HG02973 (cell line): ENCODE data around the gene EPHX1.
A peak's percentile ranks its signal among the peaks of the same experiment; 100 is the strongest.

ENCODE experiments used
- ATAC-seq: cut with Tn5 transposase; IDR thresholded peaks from one replicate; pipeline ENCODE4 v1.9.1; 2021; ENCODE audit warnings: moderate library complexity; ENCODE audit not compliant: unreplicated experiment

EPHX1 gene

DNA sequence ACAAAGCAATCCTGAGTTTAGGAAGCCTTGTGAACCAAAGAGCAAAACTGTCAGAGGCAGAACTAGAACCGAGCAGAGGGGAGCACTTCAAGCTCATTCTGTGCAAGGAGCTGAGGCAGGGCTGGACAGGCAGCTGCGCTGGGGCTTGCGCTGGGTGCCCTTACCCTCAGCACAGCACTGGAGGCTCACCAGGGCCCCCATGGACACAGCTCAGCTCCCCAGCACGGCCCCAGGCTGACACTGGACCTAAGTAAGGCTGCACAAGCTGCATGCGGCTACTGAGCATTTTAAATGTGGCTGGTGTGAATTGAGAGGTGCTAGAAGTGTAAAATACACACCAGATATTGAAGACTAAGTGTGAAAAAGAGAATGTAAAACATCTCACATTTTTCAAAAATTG is 50.2 kb downstream of the EPHX1 start:
- no peak for ATAC-seq

DNA sequence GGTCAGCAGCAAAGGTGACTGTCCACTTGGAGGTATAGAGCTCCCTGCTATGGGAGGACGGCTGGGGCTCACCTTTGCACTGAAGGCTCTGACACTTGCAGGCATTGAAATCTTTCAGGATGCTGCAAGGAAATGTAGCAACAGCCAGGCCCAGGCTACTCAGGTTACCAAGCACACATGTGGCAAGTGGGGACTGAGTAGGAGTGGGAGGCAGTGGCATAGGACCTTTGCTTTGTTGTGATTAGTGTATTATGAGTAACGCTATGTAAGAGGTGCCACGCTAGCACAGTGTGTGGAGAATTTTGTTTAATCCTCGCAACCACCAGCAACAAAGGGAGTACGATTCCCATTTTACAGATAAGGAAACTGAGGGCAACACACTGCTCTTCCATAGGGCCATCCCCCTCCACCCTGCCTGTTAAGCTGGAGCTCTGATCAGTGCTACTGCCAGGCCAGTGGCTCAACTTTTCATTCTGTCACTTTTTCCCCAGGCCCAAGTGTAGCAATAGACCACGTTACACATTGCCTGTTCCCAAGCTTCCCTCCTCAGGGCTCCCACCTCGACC is 51.0 kb downstream of the EPHX1 start:
- no peak for ATAC-seq

DNA sequence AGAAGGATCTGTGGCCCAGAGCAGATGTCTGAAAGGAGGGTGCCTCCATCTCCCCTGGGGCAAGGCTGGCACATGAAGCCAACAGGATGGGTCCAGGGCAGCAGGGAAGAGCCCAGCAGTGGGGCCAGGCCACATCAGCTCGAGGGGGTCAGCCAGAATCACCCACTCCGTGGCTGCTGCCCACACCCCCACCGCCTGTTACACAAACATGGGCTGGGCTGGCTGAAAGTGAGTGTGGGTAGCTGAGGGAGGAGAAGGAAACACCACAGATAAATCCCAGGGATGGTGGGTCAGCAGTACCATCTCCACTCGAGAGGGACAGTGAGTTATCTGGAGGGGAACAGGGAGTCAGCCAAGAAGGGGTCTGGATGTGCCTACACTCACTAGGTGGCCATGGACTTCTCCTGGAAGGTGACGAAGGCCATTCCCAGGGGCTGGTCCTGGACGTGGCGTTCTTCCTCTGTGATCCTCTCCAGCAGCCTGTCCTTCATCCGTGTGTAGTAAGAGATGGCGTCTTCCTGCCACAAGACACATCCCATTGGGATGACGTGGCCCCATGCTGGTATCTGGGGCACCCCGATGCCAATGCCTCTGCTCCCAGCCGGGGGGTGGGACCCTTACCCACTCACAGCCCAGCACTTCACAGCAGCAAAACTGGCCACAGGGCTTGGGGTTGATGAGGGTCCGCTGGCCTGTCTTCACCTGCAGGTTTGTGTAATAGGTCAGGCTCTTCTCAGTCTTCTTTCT is 52.1 kb downstream of the EPHX1 start:
- no peak for ATAC-seq

DNA sequence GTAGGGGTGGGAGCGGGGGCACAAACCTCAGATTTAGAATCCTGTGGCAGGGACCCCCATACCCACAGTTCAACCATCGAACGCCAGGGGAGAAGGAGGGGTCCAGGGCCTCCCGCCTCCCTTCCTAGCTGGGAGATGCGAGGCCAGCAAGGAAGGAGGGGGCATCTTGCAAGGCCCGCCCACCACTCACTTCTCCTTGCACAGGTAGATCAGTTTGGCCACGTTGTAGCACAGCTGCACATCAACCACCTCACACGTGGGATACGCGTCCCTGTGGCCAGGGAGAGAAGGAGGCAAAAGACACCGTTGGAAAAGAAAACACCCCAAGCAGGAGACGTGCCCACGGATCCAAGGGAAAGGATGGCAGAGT is 52.6 kb downstream of the EPHX1 start:
- no peak for ATAC-seq

DNA sequence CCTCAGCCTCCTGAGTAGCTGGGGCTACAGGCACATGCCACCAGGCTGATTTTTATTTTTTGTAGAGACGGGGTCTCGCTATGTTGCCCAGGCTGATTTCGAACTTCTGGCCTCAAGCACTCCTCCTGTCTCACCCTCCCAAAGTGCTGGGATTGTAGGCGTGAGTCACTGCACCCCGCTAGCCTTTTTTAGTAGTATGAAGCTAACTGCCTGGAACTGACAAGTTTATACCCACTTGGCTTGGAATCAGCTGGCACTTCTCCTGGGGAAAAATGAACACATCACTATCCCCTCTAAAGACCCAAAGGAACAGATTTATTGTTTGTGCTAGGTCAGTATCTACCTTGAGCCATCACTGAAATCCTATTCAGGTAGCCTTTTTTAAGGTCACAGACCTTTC is 53.2 kb downstream of the EPHX1 start:
- no peak for ATAC-seq

DNA sequence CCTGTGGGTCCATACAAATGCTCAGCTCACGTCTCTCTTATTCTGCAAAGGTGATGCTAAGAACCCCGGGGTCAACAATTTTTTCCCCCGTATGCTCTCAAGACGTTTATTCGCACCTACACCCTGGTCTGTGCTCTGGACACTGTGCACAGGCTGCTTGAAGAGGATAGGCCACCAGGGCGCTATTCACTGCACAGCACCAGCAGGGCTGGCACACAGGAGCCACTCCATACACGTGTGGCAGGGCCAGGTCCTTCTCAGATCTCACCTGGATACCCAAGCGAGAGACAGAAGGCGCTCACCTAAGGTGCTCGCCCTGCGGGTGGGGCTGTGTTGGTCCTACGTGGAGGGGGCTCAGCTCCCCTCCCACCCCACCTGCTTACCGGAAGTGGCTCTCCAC is 55.6 kb downstream of the EPHX1 start:
- ATAC-seq = peak; percentile 8

DNA sequence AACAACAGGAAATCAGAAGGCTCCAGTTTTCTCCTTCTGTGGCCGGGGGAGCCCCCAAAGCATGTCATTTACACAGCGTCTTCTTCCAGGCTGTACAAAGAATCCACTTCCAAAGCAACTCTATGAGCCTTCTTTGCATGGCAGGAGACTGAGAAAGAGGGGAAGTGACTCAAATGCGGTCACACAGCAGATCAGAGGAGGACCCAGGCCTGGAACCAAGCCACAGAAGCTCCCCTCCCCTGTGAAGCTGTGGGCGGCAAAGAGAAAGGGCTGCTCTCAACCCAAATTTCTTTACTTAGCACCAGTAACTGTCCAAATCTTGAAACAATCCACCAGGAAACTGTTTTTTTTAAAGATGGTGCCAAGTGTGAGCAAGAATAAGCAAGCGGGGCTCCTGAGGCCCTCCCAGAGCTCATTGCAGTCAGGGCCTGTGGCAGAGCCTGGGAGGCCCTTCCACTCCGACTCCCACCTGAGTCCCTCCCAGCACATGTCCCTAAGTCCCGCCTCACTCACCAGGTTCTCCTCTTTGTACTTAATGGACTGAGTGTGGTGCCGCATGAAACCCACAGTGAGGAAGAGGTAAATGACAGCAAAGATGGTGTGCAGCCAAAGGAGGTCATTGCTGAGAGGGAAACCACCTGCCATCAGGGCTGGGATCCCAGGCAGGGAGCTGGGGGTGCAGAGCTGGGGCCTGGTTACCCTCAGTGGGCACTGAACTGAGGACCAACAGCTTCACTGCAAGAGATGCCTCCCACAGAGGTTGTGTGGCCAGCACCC is 56.3 kb downstream of the EPHX1 start:
- ATAC-seq = peak; percentile 71

DNA sequence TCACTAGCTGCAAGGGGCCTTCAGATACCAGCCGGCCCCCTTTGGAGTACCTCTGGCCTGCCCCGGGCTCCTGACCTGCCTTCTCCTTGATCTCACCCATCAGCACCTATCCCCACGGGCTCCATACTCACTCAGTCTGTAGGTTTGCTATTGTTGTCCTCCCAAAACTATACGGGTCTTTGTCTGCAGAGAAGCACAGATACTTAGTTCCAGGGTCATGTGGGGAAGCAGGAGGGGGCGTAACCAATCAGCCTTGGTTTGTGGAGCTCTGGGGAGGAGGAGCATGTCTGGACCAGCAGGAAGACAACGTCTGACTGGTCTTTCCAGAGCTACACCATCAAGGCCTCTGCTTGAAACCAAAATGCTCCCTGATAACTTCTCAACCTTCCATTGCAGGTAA is 57.1 kb downstream of the EPHX1 start:
- ATAC-seq = no peak

DNA sequence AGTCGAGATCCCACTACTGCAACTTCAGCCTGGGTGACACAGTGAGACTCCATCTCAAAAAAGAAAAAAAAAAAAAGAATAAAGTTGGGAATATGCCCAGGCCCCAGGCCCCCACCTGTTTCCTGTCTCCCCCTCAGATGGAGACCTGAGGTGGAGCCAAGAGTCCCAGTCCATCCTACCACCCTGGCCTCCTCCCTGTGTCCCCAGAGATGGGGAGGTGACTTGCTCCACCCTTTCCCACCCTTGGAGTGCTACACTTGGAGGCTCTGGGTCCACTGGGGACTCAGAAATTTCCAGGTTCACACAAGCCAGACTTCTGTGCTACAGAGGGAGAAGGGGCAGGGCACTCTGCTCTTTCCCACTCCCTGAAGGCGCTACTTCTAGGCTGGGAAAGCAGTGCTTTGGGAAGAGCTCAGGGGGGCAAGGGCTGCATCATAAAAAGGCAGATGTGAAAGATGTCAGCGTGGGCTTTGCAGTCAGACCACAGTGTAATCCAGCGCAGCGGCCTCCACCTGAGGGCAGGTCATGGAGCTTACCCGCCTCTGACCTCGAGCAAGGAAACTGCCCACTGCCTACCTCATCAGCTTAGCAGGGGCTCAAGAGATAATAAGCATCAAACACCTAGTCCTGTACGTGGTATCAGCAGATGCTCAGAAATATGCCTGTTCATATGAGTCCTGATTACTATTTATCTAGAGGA is 58.9 kb downstream of the EPHX1 start:
- ATAC-seq = no peak

DNA sequence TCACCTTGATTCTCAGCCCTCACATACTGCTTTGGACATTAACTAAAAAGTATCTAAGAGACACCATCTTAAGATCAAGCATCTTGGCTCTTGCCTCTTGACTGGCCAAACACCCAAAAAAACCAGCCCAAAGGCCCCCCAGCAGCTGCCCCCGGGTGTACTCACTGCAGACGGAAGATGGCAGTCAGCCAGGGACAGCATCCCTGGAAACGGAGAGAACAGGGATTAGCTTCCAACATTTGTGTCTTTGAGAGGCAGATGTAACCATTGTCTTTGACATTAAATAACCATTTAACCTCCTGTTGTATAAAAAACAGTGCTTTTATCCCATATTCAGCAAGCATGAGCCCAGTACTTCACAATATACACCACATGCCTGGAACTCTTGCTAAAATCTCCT is 61.0 kb downstream of the EPHX1 start:
- ATAC-seq = no peak

DNA sequence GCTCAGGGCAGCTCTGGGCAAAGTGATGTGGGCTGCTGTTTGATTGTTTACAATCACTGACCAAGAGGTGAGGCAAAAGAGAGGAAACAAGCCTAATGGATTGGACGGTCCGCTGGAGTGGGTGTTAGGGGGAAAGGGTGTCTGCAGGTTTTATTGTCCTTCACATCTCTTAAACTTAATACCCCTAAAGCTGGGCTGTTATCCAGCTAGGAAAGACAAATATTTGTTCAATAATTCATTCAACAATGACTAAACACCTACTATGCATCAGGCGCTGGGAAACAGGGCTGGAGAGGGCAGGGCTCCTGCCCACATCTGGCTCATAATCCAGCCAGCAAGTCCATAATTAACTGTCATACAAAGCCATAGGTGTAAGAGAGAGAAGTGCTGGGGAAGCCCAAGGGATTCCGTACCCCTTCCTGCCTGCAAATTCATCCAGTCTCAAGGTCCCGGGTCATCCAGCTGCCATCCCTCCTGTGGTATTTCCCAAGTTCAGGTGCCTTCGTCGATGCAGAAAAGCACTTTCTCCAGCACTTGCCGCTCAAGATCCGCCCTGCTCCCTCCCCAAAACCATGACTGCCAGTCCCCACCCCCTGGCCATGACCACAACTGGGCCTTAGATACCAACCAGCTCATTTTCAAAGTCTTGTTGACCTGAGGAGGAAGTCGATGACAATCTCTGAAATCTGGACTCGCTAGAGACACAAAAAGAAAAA is 61.6 kb downstream of the EPHX1 start:
- no peak for ATAC-seq

DNA sequence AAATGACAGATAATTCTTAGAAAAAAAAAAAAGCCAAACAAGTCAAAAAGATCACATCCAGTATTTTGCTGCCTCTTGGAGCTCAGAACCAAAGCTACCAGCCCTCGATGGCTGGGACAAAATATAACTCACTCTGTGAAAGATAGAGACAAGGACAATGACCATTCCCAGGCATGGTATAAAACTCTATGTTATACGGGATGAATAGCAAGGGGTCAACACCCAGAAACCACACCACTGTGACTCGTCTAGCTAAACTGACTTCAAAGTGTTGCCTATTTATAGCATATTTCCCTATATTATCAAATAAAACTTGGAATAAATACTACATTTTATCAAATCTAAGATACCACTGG is 62.1 kb downstream of the EPHX1 start:
- no peak for ATAC-seq

DNA sequence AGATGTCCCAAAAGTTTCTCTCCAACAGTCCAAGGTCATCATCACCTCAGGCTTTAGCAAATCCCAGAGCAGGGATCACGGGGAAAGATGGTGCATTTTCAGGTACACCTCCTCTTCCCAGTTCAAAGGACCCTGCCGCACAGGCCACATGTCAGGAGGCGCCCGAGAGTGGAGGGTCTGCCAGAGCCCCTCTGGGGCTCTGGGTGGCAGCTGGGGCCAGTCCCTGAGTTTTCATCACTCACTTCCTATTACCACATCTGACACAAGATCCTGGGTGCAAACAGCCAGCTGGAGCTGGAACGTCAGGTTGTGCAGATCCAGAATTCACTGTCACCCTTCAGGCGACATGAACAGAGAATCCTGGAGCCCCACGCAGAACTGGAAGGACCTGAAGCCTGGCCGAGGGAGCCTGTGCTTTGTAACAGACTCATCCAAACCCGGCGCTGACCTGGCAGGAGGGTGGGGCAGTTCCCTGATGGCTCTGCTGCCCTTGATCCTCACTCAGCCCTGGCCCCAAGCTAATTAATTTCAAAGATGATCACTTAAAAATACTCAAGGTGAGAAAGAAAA is 63.4 kb downstream of the EPHX1 start:
- no peak for ATAC-seq

DNA sequence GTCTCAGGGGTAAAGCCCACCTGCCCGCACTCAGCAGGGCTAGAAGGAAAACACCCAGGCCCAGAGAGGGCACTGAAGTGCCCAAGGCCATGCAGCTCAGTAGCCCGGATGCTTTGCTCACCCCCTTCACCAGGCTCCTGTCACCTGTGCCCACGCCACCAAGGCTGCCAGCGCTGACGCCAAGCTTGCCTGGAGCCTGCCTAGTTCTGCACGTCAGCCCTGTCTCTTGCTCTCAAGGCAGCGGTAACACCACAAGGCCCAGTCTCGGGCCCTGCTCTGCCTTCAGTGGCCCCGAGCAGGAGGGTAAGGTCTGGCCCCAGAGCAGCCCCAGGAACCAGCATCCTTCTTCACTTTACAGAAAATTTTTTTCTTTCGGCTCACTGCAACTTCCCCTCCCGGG is 64.5 kb downstream of the EPHX1 start:
- no peak for ATAC-seq

DNA sequence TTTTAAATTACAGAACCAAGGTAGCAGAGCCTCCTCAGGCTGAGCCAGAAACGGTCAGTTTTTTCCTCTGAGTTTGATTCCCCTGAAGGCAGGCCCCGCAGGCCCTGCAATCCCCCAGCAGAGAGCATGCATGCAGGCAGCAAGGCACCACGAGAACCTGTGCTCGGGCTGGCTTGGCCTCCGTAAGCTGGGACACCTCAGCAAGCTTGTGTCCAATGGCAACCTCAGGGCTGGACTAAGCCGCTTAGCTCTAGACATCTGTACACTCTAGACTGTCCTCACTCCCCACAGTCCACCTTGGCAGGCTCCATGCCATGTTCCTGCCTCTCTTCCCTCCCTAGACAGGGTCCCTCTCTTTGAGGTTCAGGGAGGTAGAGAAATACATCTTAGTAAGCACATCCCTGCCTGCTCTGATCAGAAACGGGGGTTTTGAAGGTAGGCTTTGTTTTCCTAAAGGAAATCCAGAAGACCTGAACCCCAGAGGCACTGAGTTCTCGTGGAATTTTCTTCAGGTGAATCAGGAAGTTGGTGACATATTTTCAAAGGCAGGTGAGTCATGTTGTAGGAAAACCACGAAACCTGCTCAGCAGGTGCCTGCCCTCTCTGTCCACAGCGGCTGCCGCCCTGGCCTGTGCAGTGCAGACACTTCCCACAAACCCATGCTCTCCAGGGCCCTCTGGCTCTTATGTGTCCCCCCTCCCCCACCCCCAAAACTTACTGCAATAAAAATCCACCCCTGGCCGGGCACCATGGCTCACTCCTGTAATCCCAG is 65.3 kb downstream of the EPHX1 start:
- ATAC-seq = no peak

DNA sequence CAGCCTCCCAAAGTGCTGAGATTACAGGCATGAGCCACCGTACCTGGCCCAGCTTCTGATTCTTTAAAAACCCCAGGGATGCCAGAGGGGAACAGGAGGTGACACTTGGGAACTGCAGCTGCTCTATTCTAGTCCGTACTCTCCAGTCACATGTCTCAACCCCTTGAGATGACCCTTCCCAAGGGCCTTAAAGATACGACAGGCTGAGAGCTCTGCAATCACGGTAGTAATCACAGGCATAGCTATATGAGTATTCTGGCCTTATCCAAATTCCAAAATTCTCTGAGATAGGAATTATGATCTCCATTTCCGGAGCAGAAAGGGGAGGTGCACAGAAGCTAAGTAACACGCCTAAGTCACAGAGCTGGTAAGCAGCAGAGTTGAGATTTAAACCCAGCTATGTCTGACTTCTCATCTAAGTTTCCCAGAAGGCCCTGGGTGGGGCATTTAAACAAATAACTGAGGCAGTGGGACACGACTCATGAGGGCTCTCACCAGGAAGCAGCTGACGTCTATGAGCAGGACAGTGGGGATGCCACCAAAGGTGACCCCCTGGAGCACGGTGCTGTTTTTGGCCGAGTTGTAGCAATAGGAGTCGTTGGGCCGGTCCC is 67.1 kb downstream of the EPHX1 start:
- no peak for ATAC-seq

DNA sequence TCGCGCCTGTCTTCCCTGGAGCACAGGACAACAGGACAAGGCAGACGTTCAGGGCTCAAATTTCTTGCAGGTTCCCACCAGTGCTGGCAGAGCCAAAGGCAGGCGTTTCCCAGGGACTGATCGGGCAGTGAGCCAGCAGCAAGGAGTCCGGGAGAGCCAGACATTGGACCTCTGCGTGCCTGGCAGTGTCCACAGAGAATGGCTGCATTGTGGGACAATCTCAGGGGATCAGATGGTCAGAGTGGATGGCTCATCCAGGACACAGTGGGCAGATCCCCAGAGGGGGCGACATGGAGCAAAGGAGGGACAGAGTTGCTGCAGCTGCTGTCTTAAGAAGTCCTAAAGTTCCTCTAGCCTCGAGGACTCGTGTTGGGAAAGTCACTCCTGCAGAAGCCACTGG is 67.7 kb downstream of the EPHX1 start:
- no peak for ATAC-seq

DNA sequence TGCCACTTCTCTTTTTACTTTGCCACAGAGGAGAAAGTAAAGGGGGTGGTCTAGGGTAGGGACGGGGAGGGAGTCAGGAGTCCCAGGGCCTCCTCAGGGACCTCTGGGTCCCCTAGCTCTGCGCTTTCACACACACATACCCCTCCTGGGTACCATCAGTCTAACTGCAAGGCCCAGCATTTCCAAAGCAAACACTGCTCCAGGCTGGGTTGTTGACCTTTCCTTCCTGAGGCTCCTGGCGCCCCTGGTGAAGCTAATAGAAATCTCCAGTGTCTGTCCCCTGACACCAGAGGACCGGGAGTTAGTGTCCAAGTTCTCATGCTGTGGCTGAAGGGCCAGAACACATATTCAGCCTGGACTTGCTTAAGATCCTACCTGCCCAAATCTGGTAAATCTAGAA is 68.4 kb downstream of the EPHX1 start:
- ATAC-seq = no peak

DNA sequence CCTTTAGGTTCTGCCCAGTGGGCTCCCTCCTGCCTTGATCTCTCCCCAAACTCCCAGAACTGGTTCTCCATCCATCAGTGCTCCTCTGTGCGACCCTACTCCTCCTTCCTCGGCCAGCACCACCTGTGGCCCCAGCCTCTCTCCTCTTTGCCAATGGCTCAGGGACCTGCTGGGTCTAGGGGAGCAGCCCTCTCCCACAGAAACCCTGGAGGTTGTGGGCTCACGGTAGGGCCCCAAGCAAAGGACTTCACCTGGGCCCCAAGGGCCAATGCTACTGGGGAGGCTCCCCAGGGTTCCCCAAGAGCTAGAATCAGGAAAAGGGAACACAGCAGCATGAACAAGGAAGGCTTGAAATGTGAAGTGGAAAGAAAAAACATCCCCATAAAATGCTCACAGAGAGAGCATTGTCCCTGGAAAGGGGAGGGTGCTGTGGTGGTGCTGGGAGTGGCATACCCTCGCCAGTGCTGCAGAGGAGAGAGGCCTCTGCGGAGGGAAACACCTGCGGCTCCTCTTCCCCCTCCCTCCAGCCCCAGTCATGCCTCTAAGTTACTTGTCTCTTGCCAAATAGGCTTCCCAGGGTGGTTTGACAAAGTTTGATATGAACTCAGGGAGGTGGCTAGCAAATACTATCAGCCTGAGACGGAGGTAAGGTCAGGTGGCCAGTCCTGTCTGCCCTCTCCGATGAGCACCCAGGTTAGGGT is 69.7 kb downstream of the EPHX1 start:
- no peak for ATAC-seq
